Mucosa of rectum (tissue), 2 donors: ENCODE results near the gene OGDH.
"Not testable (repeated sequence)": the region's sequence is repeated elsewhere in the genome, so short reads cannot be mapped to it uniquely, and the experiment has no call there.

Experiments
- H3K27ac ChIP-seq, 2 donors: one replicate each; pipeline ENCODE4 v1.7.0; 2013; ENCODE audit warnings: inconsistent platforms in 2 of 2, low read depth in 2 of 2, low read length in 2 of 2
- H3K27me3 ChIP-seq, 2 donors: one replicate each; pipeline ENCODE4 v1.7.0; 2013; ENCODE audit warnings: low read length in 2 of 2; ENCODE audit not compliant: control insufficient read depth in 2 of 2, insufficient read depth in 2 of 2
- H3K36me3 ChIP-seq, 2 donors: one replicate each; pipeline ENCODE4 v1.7.0; 2013; ENCODE audit warnings: low read length in 2 of 2; ENCODE audit not compliant: control insufficient read depth in 2 of 2, insufficient read depth in 2 of 2
- H3K4me1 ChIP-seq, 2 donors: one replicate each; pipeline ENCODE4 v1.7.0; 2013; ENCODE audit warnings: low read length in 2 of 2, mild to moderate bottlenecking in 1 of 2; ENCODE audit not compliant: control insufficient read depth in 2 of 2, insufficient read depth in 2 of 2
- H3K4me3 ChIP-seq, 2 donors: one replicate each; pipeline ENCODE4 v1.7.0; 2013; ENCODE audit warnings: low read length in 2 of 2
- H3K9ac ChIP-seq, 2 donors: one replicate each; pipeline ENCODE4 v1.7.0; 2013; ENCODE audit warnings: low read length in 2 of 2, low read depth in 1 of 2, mild to moderate bottlenecking in 1 of 2
- H3K9me3 ChIP-seq, 2 donors: one replicate each; pipeline ENCODE4 v1.7.0; 2013; ENCODE audit warnings: low read length in 2 of 2; ENCODE audit not compliant: control insufficient read depth in 2 of 2
- donor health status: healthy.
- donor health status: Normal muscosa, but diverticular disease.

The OGDH gene

GRCh38 chr7:44685723-44686122 is 79.3 kb downstream of the OGDH start:
- no peak overlapping the region for H3K9ac ChIP-seq
- no peaks in the 10 kb centered on the region for H3K4me1 ChIP-seq
- peaks cover 38 to 39% of the 10 kb centered on the region in 2 donors for H3K36me3 ChIP-seq
- H3K27ac ChIP-seq: no peak overlapping the region
- H3K27me3 ChIP-seq: no peaks in the 10 kb centered on the region
- H3K4me3 ChIP-seq: no peak overlapping the region
- no peaks in the 10 kb centered on the region for H3K9me3 ChIP-seq

GRCh38 chr7:44689427-44689826 is 83.0 kb downstream of the OGDH start:
- Histone ChIP-seq H3K27ac (no peak overlapping the region), H3K27me3 (no peaks in the 10 kb centered on the region), H3K36me3 (peaks cover 27 to 34% of the 10 kb centered on the region in 2 donors), H3K9me3 (no peaks in the 10 kb centered on the region), H3K4me1 (no peaks in the 10 kb centered on the region), H3K4me3 (no peak overlapping the region), H3K9ac (no peak overlapping the region)

- Histone ChIP-seq H3K4me3 (no peak overlapping the region), H3K36me3 (peaks cover 57 to 58% of the 10 kb centered on the region in 2 donors), H3K27me3 (no peaks in the 10 kb centered on the region), H3K9ac (no peak overlapping the region), H3K27ac (no peak overlapping the region), H3K9me3 (no peaks in the 10 kb centered on the region), H3K4me1 (no peaks in the 10 kb centered on the region)
Measured at GRCh38 chr7:44693641-44694313, 87.3 kb downstream of the OGDH start.

GRCh38 chr7:44694326-44694725 is 87.9 kb downstream of the OGDH start:
- Histone ChIP-seq H3K4me3 (no peak overlapping the region), H3K27ac (no peak overlapping the region), H3K9me3 (no peaks in the 10 kb centered on the region), H3K27me3 (no peaks in the 10 kb centered on the region), H3K36me3 (peaks cover 57 to 58% of the 10 kb centered on the region in 2 donors), H3K4me1 (no peaks in the 10 kb centered on the region), H3K9ac (no peak overlapping the region)

- Histone ChIP-seq H3K4me1 (no peaks in the 10 kb centered on the region), H3K9me3 (no peaks in the 10 kb centered on the region), H3K27me3 (no peaks in the 10 kb centered on the region), H3K4me3 (no peak overlapping the region), H3K27ac (no peak overlapping the region), H3K9ac (no peak overlapping the region), H3K36me3 (peaks cover 55 to 60% of the 10 kb centered on the region in 2 donors)
Measured at GRCh38 chr7:44694766-44695165, 88.3 kb downstream of the OGDH start.

- H3K9me3 ChIP-seq: no peaks in the 10 kb centered on the region
- no peak overlapping the region for H3K4me3 ChIP-seq
- no peaks in the 10 kb centered on the region for H3K27me3 ChIP-seq
- peaks cover 54 to 60% of the 10 kb centered on the region in 2 donors for H3K36me3 ChIP-seq
- H3K4me1 ChIP-seq: no peaks in the 10 kb centered on the region
- no peak overlapping the region for H3K9ac ChIP-seq
- H3K27ac ChIP-seq: no peak overlapping the region
Measured at GRCh38 chr7:44695756-44696155, 89.3 kb downstream of the OGDH start.

- no peaks in the 10 kb centered on the region for H3K9me3 ChIP-seq
- H3K9ac ChIP-seq: no peak overlapping the region
- no peak overlapping the region for H3K4me3 ChIP-seq
- H3K36me3 ChIP-seq: peaks cover 62 to 67% of the 10 kb centered on the region in 2 donors
- H3K27me3 ChIP-seq: no peaks in the 10 kb centered on the region
- H3K4me1 ChIP-seq: no peaks in the 10 kb centered on the region
- H3K27ac ChIP-seq: no peak overlapping the region
Measured at GRCh38 chr7:44696728-44697127, 90.3 kb downstream of the OGDH start.

- Histone ChIP-seq H3K9ac (no peak overlapping the region), H3K4me3 (no peak overlapping the region), H3K36me3 (peaks cover 66 to 67% of the 10 kb centered on the region in 2 donors), H3K4me1 (no peaks in the 10 kb centered on the region), H3K27ac (no peak overlapping the region), H3K9me3 (no peaks in the 10 kb centered on the region), H3K27me3 (no peaks in the 10 kb centered on the region)
Measured at GRCh38 chr7:44697136-44698045, 91.0 kb downstream of the OGDH start.

GRCh38 chr7:44698046-44698580 is 91.7 kb downstream of the OGDH start:
- Histone ChIP-seq H3K36me3 (peaks cover 65 to 67% of the 10 kb centered on the region in 2 donors), H3K4me1 (no peaks in the 10 kb centered on the region), H3K4me3 (no peak overlapping the region), H3K27ac (no peak overlapping the region), H3K27me3 (no peaks in the 10 kb centered on the region), H3K9me3 (no peaks in the 10 kb centered on the region), H3K9ac (no peak overlapping the region)

- H3K36me3 ChIP-seq: peaks cover 54 to 59% of the 10 kb centered on the region in 2 donors
Measured at GRCh38 chr7:44699598-44699997, 93.2 kb downstream of the OGDH start.

More at GRCh38 chr7:44699598-44699997, 93.2 kb downstream of the OGDH start:
- not testable (repeated sequence) for H3K27me3 ChIP-seq, H3K4me1 ChIP-seq, H3K27ac ChIP-seq, H3K4me3 ChIP-seq, H3K9me3 ChIP-seq, H3K9ac ChIP-seq
